Measurements from ENCODE around the gene DNAH1.
A peak's percentile ranks its signal among the peaks of the same experiment; 100 is the strongest.

DNAH1 gene

DNA sequence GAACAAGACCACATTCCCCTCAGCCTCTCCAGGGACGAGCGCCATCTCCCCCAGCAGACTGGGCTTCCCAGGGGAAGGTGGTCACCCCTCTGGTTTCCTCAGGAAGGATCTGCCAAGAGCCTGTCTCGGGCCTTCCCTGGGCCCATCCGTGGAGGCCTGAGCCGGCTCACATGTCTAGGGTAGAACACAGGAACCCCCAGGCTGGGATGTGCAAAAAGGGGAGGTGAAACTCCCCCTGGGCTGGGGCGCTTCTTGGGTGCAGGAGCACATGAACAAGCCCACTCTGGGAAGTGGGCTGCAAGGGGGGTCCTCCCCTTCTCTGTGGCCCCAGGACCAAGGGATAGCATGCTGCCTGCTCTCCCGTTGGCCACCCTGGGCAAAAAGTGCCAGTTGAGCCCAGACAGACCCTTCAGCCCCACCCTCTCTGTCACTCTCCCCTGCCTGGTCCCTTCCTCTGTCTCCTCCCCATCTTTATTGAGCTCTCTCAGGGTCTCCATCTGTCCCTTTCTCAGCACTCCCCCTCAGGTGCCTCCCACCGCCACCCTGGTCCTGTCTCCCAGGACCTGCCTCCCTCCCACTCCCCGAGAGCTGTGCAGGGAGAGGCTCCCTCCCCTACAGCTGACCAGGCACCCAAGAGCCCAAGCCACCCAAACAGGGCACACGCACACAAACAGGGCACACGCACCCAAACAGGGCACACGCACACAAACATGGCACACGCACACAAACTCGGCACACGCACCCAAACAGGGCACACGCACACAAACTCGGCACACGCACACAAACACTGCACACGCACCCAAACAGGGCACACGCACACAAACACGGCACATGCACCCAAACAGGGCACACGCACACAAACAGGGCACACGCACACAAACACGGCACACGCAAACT lies 127.9 kb downstream of the DNAH1 start:
- Histone ChIP-seq H3K4me3 (no peak overlapping the region), H3K4me1 (peaks cover 0 to 10% (median 5%) of the 10 kb centered on the region in 4 donors), H3K9me3 (no peaks in the 10 kb centered on the region), H3K36me3 (no peaks in the 10 kb centered on the region), H3K27ac (no peak overlapping the region), H3K27me3 (no peaks in the 10 kb centered on the region)
- TF ChIP-seq, protein P1, sequence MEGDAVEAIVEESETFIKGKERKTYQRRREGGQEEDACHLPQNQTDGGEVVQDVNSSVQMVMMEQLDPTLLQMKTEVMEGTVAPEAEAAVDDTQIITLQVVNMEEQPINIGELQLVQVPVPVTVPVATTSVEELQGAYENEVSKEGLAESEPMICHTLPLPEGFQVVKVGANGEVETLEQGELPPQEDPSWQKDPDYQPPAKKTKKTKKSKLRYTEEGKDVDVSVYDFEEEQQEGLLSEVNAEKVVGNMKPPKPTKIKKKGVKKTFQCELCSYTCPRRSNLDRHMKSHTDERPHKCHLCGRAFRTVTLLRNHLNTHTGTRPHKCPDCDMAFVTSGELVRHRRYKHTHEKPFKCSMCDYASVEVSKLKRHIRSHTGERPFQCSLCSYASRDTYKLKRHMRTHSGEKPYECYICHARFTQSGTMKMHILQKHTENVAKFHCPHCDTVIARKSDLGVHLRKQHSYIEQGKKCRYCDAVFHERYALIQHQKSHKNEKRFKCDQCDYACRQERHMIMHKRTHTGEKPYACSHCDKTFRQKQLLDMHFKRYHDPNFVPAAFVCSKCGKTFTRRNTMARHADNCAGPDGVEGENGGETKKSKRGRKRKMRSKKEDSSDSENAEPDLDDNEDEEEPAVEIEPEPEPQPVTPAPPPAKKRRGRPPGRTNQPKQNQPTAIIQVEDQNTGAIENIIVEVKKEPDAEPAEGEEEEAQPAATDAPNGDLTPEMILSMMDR (IDR thresholded peaks at IDR 0.05), result no peak
- peak in 1 of 2 donors; percentile 55 for DNase-seq
- intact Hi-C loops (cut with DNase I; ENCODE audit: low total_unique reads), result no loop called here

DNA sequence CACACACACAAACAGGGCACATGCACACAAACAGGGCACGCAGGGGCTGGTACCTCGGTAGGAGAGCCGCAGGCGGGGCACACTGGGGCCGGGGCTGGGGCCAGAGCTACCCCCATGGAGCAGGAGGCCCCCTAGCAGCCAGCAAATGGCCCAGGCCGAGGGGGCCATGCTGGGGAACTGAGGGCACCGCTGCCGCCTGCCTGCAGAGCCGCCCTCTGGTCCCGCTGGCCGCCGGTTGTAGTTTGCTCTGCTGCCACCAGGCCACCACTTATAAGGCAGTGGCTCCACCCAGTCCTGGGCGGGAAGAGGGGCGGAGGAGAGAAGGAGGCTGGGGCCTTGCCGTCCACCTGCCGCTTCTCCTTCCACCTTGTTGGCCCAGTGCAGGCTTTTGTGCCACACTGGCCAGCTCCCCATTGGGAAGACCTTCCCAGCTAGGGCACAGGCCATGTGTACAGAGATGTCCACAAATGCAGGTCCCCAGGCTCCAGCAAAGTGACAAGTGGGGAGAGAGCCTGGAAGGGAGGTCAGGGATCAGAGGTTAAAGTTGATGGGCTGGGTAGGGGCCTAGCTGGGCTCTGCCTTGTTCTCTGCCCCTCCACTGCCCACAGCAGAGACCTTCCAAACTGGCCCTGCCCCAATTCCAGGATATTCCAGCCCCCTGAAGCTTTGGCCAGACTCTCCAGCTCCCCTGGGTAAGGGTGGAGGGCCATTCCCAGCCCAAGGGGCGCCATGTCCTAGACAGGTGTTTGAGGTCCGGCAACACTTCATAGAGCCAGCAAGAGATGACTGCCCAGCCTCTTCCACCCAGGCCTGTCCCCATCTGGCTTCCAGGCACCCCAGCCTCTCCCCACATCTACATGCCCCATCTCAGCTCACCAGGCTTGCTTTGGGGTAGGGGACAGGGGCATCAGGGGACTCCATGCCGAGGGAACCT lies 129.0 kb downstream of the DNAH1 start, which contains the start of gene SEMA3G:
SEMA3G (minus strand) TSS at position 244 of the 934 bp plus-strand sequence; CDS start at position 168, 76 bp downstream.
- H3K36me3 ChIP-seq, result no peaks in the 10 kb centered on the region
- H3K4me1 ChIP-seq, result peaks cover 0 to 10% (median 6%) of the 10 kb centered on the region in 4 donors
- intact Hi-C loops (cut with DNase I; ENCODE audit: low total_unique reads), result no loop called here
- no peaks in the 10 kb centered on the region for H3K27me3 ChIP-seq
- TF ChIP-seq, protein P1 (IDR thresholded peaks at IDR 0.05), result peak; percentile 71 to 81
- peak; percentile 75 to 85 for DNase-seq
- peak within 1 kb of the TSS; percentile 17 to 32 for H3K4me3 ChIP-seq
- H3K27ac ChIP-seq, result no peak within 1 kb of the TSS
- no peaks in the 10 kb centered on the region for H3K9me3 ChIP-seq

DNA sequence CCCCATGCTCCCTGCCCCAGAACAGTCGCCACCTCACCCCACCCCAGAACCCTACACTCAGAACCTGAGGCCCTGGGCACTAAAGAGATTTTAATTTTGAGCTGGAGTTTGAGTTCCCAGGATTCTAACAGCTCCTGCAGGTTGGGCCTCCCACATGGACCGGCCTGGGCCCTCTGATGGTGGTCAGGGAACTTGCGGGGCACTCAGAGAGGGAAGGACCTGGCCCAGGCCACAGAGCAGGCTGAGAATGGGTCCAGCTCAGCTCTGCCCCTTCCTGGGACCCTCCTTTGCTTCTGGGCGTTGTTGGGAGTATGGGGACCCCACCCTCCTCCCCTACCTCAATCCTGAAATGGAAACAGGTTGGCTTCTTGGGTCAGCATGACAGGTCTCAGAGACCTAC lies 129.9 kb downstream of the DNAH1 start:
- Histone ChIP-seq H3K9me3 (no peaks in the 10 kb centered on the region), H3K4me3 (no peak overlapping the region), H3K4me1 (peaks cover 0 to 15% (median 6%) of the 10 kb centered on the region in 4 donors), H3K27ac (no peak overlapping the region), H3K36me3 (no peaks in the 10 kb centered on the region), H3K27me3 (no peaks in the 10 kb centered on the region)
- DNase-seq, result no peak
- TF ChIP-seq, protein P1 (IDR thresholded peaks at IDR 0.05), result no peak
- intact Hi-C loops (cut with DNase I; ENCODE audit: low total_unique reads), result loop anchor here (2.0 kb wide), 1 partner anchor 17 kb away; no protein-coding TSS in a partner anchor

DNA sequence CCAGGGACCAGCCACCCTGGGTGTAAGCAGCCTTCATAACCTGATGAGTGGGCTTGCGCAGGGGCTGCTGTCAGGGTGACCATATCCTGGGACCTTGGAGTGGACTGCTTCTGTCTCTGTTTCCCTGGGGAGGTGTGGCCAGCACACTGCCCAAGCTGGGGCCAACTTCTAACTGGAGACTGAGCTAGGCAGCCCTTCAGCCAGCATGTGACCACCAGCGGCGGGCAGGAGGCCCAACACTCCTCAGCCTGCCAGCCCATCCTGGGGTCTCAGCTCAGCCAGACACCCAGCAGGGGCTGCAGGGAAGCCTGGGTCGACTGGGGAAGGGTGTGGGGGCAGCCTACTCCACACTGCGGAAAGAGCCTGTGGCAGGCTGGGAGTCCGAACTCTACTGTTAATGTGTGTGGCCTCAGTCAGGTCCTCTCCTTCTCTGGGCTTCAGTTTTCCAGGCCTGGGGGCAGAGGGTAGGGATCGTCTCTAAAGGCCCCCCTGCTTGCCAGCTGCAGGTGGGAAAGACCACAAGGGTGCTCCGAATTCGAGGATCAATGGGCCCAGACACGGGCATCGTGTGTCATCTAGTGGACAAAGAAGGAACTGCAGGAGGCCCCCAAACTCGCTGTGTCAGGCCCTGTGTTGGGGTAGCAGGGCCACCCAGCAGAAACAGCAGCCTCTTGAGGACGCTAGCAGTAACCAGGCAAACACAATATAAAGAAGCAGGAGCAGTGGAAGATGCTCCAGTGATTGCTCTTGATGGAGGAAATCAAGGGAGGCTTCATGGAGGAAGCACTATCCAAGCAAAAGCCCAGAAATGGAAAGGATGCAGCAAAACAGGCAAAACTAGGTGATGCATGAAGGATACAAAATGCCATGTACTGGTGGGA lies 130.8 kb downstream of the DNAH1 start:
- TF ChIP-seq, protein P1 (IDR thresholded peaks at IDR 0.05), result peak; percentile 97 to 100
- intact Hi-C loops (cut with DNase I; ENCODE audit: low total_unique reads), result loop anchor here (2.0 kb wide), 1 partner anchor 18 kb away; no protein-coding TSS in a partner anchor
- Histone ChIP-seq H3K36me3 (no peaks in the 10 kb centered on the region), H3K27ac (no peak overlapping the region), H3K4me1 (peaks cover 0 to 15% (median 6%) of the 10 kb centered on the region in 4 donors), H3K9me3 (no peaks in the 10 kb centered on the region), H3K27me3 (no peaks in the 10 kb centered on the region), H3K4me3 (no peak overlapping the region)
- DNase-seq, result peak in 1 of 2 donors; percentile 72
